ENCODE measurements around the gene VDAC1.
"Not testable (repeated sequence)": the region's sequence is repeated elsewhere in the genome, so short reads cannot be mapped to it uniquely, and the experiment has no call there.

Gene VDAC1

DNA sequence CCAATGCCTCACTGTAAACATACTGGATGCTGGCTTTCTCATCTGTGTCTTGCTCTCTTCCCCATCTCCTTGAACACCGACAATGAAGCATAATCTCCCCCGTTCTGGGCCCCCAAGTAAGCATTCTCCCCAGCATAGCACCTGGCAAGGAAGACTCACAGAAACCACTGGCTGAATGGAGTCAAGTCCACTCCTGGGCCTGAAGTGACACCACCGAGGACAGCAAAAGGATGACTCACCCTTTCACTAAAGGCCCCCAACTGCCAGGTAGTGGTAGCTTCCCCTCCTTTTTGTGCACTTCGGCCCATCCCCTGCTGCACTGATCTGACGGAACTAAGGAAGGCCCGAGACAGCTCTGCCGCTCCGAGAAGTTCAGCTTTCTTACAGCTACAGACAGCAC is 9.4 kb downstream of the VDAC1 start:
- no peak for DNase-seq (ENCODE audit: low spot score)

GRCh38 chr5:133994990-133995333 is 9.8 kb downstream of the VDAC1 start:
- no peak for DNase-seq (ENCODE audit: low spot score)

DNA sequence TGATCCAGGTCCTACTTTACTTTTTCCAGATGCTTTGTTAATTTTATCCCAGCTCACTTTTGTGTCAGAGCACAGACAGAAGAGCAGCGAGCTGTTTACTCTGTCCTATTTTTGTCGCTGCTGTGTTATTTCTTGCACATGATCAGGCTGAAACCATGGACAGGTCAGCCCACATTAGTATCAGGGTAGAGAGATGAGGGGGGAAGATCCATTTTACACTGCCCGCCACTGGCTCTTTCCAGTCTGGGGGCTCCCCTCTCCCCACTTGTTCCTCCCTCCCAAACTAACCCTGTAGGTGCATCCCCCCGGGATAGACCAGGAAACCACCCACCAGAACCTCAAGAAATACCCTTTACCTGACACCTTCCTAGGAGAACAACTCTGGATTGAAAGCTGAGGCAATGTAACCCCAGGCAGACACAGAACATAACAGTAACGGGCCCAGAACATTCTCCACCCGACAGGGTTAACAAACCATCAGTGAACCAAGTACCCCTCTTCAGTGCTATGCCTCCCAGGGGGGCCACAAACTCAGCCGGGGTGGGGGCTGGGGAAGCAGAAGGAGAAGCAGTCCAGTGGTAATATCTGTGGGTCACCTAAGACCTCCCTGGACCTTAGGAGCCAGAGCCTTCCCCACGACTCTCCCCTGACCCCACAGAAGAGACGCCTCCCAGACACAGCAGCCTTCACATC is 10.3 kb downstream of the VDAC1 start:
- no peak for DNase-seq (ENCODE audit: low spot score)

- no peak for DNase-seq (ENCODE audit: low spot score)
Measured at GRCh38 chr5:133993185-133993936, 11.4 kb downstream of the VDAC1 start.

- DNase-seq (ENCODE audit: low spot score): peak; percentile 41
Measured at GRCh38 chr5:133992429-133993155, 12.2 kb downstream of the VDAC1 start.

GRCh38 chr5:133991171-133991910 is 13.4 kb downstream of the VDAC1 start:
- no peak for DNase-seq (ENCODE audit: low spot score)

- no peak for DNase-seq (ENCODE audit: low spot score)
Measured at GRCh38 chr5:133990396-133990795, 14.4 kb downstream of the VDAC1 start.

DNA sequence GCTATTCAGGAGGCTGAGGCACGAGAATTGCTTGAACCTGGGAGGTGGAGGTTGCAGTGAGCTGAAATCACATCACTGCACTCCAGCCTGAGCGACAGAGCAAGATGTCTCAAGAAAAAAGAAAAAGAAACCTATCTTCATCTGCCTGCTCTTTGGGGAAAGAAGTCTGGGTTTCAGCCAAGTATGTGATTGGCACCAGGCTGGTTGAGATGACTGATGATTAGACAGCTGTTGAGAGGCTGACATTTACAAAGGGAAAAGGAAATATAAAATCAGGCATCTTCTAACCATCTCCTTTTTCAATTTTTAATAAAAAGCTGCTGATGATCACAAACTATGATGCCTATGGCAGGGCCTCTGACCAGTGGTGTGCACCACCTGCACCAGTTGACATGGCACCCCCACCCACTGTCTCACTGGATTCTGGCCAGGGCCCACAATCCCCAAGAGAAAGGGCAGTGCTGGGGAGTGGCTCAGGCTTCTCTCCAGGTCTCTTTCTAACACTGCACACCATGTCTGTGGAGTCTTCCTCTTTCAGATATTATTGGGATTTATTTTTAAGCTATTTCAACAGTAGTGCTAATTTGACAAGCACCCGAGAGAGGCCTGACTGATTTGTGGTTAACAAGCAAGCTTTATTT is 19.1 kb downstream of the VDAC1 start:
- no peak for DNase-seq (ENCODE audit: low spot score)

DNA sequence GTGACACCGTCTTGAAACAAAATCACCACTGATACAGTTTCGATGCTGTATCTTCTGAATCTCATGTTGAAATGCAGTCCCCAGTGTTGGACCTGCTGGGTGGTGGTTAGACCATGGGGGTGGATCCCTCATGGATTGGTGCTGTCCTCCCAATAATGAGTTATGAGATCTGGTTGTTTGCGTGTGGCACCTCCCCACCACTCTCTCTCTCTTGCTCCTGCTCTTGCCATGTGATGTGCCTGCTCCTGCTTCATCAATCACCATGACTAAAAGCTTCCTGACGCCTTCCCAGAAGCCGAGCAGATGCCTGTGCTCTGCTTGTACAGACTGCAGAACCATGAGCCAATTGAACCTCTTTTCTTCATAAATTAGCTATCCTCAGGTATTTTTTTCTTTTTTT is 21.1 kb downstream of the VDAC1 start:
- no peak for DNase-seq (ENCODE audit: low spot score)

DNA sequence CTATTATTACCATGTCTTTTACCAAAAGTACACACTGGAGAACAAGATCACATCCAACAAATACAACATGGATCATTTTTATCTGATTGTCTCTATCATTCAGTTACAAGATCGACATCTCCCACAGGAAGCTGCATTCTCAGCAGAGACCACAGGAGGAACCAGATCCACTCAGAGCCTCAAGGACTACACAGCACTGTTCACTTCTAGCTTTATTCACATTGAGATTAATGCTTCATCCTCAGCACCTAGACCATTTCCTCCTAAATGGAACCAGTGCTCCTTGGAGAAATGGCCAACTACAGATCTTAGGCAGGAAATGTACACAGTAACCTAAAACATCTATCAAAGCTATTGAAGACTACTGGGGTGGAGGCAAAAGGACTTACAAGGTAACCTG is 23.1 kb downstream of the VDAC1 start:
- DNase-seq (ENCODE audit: low spot score): no peak

DNA sequence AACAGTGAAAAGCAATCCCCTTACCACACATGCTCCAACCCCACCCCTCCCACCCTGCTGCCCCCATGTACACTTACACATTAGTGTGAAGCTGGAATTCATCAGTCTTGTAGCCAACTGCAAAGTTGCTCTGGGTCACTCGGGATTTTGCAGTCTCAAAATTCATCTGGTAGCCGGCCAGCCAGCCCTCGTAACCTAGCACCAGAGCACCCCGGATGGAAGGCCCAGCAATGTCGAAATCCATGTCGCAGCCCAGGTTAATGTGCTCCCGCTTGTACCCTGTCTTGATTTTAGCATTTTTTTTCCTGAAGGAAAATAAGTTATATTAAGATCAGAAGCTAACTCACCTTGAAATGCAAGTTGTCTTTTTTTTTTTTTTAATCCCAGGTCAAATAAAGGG is 24.1 kb downstream of the VDAC1 start:
- no peak for DNase-seq (ENCODE audit: low spot score)

DNA sequence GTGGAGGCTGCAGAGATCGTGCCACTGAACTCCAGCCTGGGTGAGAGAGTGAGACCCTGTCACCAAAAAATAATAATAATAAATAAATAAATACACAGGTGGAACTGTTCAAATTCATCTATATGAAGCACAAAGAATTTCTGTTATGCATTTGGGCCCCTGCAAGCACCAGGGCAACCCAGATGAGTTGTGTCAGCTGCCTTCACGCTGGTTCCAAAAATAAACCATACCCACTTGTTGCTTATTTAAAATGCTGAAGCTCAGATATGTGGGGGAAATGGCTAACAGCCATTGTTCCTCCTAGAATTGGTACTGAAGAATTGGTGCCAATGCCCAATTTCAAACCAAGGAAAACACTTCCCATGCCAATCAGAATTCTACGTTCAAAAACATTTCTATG is 25.8 kb downstream of the VDAC1 start:
- DNase-seq (ENCODE audit: low spot score): no peak

DNA sequence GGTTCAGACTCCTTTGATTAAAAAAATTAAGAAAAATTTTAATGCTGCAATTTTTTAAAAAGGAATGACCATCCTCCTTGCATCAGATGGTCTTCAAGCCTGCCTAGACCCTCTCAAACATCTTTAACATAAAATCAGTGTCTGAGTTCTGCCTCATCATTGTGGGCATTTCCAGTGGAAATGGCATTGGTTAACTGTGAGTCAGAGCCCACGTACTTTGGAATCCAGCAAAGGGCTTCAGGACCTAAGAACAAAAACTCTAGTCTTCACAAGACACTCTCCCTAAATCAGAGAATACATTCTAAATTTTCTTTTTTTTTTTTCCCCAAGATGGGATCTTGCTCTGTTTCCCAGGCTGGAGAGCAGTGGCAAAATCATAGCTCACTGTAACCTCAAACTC is 26.9 kb downstream of the VDAC1 start:
- DNase-seq (ENCODE audit: low spot score): no peak

DNA sequence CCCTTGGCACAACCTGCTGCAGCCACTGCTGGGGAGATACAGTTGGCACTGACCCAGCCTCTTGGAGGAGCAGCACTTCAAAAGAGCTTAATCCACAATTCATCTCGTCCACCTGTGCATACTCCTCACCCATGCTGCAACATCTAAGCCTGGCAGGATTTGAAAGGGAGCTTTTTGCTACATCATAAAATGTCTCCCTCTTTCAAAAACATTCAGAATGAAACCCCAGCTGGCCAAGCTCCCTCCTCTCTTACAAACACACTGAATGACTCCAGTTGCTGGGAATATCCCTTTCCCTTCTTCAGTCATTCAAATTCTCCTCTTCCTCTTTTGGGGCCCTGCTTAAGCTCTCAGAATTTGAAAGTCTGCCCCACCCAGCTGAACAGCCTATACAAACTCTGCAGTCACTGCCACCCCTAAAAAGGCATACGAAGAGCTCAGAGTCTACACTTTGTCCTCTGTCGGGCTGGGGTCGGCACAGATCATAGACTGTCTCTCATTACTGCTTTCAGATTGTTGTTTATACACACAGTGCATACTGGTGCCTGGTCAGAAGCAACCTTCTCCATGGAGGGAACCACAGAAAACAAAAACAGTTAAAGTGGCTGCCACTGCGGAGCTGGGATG is 27.5 kb downstream of the VDAC1 start:
- DNase-seq (ENCODE audit: low spot score): no peak

DNA sequence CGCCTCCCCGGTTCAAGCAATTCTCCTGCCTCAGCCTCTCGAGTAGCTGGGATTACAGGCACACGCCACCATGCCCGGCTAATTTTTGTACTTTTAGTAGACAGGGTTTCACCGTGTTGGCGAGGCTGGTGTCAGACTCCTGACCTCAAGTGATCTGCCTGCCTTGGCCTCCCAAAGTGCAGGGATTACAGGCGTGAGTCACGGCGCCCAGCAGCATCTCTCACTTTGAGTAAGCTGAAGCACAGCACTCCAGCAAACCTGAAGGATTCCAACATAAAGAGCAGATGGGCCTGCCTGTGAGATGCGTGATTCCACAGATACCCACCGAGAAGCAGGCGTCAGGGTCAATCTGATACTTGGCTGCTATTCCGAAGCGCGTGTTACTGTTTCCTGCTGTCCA is 29.2 kb downstream of the VDAC1 start:
- not testable (repeated sequence) for DNase-seq (ENCODE audit: low spot score)

DNA sequence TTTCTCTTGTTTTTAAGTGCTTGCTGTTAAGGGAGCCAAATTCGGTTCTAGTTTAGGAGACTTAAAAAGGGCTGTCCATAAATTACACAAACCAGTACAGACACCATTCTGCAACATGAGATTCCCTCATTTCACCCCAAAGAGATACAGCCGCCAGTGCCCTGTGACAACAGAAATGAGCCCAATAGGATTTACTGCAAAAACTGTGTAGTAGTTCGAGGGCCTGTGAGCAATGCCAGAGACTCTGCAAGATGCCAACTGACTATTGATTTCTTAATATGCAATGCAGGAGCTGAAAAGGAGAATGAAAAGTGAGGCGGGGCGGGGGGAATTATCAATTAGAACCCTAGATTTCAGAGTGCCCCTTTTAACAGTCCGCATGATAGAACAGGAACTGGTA is 30.6 kb downstream of the VDAC1 start:
- no peak for DNase-seq (ENCODE audit: low spot score)

DNA sequence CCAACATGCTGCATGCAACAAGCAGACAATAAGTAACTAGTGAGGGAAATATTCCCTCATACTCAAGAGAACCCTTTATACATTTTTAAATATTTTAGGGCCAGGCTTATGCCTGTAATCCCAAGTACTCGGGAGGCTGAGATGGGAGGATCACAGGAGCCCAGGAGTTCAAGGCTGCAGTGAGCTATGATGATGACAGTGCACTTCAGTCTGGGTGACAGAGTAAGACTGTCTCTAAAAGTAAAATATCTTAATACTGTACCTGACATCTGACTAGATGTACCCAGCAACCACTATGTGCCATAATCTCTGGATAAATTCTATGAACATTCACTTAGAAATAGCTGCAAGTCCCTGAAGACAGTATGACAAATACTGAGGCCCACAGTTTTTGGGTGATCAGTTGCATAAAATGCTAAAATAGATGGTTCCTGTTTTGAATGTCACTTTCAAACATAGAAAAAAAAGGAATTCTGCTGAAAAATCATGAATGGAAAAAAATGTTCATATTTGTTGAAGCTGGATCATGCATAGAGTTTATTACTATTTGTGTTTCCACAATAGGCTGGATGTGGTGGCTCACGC is 34.4 kb downstream of the VDAC1 start:
- no peak for DNase-seq (ENCODE audit: low spot score)

GRCh38 chr5:133969654-133970324 is 35.0 kb downstream of the VDAC1 start:
- DNase-seq (ENCODE audit: low spot score): no peak

DNA sequence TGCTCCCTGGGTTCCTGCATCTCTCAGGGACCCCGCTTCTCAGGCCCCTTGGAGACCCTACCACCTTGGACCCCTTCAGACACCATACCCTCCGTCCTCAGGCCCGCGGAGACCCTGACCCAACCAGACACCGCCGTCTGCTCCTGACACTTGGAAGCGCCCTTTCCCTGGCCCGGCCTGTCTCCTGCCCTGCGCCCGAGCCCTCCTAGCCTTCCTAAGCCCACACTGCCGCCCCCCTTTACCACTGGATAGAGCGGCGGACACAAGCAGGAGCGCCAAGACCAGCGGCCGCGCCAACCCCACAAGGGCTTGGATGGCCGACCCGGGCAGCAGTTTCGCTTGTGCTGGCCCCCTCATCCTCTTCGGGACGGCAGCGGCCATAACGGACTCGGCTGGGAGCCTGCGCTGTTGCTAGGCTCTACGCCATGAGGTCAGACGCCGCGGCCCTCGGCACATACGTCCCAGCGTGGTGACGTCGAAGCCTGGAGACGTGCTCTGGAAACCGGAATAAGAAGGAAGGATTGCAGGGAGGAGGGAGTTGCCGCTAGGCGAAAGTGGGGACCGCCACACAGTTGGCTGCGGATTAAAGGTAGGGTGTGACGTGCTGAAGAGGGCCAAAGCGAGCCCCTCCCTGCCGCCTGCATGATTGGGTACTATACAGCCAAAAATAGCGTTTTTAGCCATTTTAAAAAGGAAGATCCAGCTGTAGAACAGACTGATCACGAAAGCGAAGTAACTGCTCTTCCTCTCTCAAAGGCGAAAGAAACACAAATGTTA is 36.4 kb downstream of the VDAC1 start, which contains the start of gene C5orf15:
Gene C5orf15, minus strand, starts transcription at position 422 of the 777 bp plus-strand sequence. Its CDS starts 41 bp downstream, at position 381.
- peak; percentile 99 for DNase-seq (ENCODE audit: low spot score)

Measured in Ammon's horn (tissue), 1 donor.